Measurements from ENCODE around the gene NEGR1.
"Not testable (repeated sequence)": the region's sequence is repeated elsewhere in the genome, so short reads cannot be mapped to it uniquely, and the experiment has no call there.

The NEGR1 gene

DNA sequence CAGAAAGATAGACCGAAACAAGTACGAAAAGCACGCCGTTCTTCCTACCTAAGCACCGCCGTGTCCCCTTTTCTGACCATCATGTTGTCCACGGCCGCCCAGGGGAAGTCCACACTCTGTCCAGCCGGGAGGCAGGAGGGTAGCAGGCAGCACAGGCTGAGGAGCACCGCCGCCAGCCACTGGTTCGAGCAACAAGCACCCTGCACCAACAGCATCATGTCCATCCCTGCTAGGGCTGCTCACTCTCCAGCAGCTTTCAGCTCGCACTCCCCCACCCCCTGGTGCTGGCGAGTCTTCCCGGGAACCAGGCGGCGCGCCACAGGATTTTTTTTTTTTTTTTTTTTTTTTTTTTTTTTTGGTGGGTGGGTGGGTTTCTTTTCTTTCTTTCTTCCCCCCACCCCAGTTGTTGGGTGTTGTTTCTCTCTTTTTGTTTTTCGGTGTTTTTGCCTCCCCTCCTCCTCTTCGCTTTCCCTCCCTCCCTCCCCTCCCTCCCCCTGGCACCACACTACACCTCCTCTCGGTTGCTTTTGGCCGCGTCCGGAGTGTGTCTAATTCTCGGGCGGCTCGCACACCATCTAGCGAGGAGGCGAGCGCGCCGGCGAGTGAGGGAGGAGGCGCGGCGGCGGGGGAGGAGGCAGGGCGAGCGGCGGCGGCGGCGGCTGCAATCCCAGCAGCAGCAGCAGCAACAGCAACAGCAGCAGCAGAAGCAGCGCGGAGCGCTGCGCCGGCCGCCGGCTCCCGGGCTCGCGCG is at the start of gene NEGR1:
Gene NEGR1 (minus strand): TSS at position 269 of the 751 bp plus-strand sequence.
- DNase-seq: peak; percentile 95

DNA sequence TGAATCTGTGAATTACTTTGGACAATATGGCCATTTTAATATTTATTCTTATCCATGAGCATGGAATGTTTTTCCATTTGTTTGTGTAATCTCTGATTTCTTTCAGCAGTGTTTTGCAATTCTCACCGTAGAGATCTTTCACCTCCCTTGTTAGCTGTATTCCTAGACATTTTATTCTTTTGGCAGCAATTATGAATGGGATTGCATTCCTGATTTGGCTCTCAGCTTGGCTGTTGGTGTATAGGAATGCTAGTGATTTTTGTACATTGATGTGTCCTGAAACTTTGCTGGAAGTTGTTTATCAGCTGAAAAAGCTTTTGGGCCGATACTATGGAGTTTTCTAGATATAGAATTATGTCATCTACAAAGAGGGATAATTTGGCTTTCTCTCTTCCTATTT is 44.2 kb upstream of the NEGR1 start:
- no peak for DNase-seq

DNA sequence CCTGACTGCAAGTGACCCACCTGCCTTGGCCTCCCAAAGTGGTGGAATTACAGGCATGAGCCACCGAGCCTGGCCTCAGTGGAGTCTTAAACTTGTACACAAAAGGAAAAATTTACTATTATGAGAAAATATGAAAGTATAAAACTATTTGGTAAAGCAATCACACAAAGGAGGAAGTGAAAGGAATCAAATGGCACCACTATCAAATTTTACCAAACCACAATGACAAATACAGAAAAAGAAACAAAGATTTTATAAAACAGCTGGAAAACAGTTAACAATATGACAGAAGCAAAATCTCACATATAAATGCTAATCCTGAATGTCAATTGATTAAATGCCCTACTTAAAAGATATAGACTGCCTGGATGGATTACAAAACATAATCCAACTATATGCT is 42.1 kb upstream of the NEGR1 start:
- no peak for DNase-seq

DNA sequence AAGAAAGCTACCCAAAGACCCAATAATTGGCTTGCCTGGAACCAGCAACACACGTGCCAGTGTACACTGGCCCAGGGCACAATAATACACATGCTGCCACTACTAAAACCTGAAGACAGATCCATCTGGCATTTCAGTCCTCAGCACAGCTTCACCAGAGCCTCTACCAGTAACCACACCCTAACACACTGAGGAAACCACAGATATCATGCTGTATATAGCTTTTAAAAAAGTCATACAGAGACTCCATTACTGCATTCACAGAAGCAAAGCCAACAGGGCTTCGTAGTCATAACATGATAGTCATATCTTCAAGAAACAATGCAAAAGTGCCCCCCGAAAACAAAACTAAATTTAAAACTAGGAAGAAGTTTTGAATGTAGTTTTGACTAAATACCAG is 40.6 kb upstream of the NEGR1 start:
- DNase-seq: no peak

DNA sequence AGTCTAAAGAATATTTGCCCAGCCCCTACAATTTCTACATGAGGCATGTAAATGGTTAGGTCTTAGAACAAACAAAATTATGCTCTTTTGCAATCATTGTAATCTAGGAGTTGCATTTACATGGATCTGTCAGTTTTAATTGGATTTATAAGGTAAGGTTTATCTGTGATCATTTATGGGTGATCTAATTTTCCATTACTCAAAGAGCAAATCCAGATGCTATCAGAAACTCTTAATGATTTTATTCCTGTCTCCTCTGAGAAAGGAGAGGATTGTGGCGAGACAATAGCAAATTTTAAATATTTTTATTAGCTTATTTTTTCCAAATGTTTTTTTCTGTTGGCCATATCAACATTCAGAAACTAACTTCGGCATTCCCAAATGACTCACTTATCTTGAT is 14.2 kb upstream of the NEGR1 start:
- DNase-seq: no peak

DNA sequence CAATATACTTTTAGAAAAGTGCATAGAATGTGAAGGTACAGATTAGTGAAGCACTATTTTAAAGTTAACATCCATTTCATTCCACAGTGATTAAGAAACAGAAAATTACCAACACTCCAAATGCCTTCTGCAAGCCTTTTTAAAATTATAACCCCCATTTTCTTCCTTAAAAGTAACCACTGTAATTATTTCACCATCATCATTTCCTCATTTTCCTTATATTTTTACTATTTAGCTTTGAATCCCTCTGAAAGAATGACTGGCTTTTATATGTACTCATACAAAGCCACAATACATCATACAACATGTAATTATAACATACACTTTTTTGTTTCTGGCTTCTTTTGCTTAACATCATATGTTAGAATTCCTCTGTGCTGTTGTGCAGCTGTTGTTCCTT is 6.5 kb upstream of the NEGR1 start:
- DNase-seq: no peak

- DNase-seq: no peak
These were observed 4.1 kb upstream of the NEGR1 start for GRCh38 chr1:72286401-72286800.

DNA sequence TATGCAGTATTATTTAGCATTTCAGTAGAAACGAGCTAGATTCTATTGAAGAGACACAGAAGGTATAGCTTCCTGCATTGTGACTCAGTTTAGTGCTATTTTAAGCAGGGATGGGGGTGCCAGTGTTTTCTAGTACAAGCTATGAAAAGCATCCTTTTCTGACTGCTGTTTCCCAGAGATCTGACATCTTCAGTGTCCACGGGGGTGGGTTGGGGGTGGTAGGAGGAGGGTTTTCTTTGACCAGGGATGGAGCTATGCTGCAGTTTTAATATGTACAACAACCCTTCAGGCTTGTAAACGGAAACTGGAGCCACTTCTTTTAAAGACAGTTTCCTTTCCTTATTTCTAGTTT is 2.7 kb upstream of the NEGR1 start:
- DNase-seq: no peak

- peak; percentile 91 for DNase-seq
These were observed 2.2 kb upstream of the NEGR1 start for GRCh38 chr1:72284348-72285073.

DNA sequence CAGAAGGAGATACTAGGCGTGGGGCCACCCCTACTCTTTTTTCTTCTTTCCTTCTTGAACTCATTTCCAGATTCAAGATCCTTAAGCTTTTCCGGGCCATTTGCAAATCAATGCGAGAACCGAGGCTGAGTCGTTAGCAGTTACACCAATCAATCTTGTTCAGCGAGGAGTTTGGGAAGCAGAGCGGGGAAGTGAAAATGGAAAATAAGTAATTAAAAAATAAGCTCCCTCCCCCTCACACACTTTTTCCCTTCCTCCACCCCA is 1.7 kb upstream of the NEGR1 start:
- DNase-seq: no peak

DNA sequence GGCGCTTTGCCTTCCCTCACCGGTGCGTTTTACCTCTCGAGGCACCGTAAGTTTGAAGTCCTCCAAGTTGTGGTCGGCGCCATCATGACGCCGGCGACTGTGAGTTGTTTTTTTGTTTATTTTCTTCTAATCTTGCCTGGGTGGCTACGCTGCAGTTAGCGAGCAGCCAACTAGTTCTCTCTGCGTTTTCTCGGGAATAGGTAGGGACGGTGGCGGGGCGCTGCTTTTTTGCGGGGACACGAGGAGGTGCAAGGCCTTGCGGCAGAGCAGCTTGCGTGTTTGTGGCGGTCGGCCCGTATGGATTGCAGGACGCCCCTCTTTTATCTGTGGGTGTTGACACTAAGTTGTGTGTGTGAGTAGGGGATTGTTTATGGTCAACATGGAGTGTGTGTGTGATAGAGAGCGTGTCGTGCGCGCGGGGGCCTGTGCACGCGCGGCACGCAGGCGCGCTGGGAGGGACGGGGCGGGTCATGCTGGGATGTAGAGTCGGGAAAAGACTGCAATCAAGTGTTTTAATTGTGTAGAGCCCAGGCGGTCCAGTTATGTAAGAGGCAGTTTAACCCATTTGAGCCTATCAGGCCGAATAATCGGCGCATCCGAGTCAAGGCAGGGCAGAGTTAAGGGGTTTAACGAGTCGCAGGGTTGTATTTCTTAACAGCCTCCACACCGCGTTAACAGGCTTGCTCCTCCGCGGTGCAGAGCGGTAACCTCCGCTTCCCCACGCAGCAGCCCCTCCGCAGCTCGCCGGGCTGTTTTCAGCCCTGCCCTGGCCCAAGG is 1.2 kb upstream of the NEGR1 start:
- DNase-seq: peak; percentile 93

GRCh38 chr1:72283022-72283306 is 625 bp upstream of the NEGR1 start:
- DNase-seq: no peak

DNA sequence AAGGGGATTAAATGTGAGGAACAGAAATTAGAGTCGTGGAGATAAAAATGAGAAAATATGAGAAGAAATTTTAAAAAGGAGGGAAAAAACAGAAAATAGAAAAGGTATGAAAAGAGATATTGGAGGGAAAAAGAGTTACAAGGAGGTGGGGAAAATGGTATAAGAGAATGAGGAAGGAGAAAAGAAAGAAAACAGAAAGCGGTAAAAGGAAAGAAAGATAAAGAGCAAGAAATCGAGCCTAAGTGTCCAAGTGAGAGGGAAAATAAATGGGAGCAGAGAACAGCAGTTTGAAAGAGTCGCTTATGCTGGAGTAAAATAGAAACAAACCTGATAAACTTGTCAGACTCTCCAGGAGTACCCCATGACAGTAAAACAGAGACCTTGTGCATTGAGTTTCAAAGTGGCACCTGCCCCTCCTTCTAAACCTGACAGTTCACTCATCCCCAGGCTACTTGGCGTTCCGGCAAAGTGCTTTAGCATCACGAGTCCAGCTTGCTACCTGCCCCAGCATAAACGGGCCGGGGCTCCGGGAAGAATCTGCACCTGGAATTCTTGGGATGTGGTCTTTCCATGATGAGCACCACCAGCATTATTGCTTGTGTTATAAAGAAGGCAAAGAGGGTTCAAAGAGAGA is 585 bp downstream of the NEGR1 start:
- no peak for DNase-seq

DNA sequence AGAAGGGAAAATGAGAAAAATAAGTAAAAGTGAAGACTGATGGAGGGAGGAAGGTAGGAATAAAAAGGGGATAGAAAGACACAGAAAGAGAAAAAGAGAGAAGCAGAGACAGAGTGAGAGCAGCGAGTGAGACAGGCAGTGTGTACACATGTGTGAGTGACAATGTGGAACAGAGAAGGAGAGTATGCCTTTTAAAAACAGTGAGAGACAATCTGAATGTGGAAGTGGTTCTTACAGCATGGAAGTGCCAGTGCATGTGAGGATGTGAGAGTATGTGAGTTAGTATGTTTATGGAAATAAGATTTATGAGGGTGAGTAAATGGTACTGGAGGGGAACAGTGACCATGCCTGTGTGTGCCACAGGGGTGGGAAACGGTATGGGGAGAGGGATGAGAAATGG is 1.2 kb downstream of the NEGR1 start:
- no peak for DNase-seq

DNA sequence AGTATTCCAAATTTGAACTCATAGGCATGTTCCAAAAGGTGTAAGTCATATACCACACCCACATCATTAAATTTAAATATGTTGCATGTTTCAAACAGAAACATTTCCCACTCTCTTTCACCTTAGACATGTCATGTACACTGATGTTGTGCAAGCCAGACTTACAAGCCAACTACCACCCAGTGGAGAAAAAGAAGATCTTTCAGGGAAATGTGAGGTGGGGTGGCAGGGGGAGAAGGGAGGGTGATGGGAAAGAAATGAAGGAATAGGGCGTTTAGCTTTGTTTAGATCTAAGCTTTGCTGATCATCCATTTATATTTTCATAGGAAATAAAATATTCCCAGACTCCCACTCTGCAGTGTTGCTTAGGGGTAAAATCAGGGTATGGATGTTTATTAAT is 1.6 kb downstream of the NEGR1 start:
- no peak for DNase-seq

DNA sequence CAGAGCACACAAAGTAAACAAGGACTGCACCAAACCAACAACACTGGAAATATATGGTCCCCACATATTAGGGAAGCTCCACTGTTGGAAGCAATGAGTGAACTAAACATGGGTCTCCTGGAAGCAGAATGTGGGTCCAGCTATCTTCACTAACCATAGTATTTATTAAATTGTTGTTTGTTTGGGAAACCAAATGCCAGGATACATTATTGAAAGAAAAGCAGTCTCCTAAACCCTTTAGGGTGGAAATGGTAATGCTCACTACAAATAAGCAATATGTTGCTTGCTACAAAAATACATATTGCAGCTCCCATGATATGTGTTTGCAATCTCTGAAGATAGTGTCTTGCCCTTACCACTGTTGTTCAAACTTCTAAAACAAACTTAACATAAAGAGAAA is 2.2 kb downstream of the NEGR1 start:
- DNase-seq: no peak

DNA sequence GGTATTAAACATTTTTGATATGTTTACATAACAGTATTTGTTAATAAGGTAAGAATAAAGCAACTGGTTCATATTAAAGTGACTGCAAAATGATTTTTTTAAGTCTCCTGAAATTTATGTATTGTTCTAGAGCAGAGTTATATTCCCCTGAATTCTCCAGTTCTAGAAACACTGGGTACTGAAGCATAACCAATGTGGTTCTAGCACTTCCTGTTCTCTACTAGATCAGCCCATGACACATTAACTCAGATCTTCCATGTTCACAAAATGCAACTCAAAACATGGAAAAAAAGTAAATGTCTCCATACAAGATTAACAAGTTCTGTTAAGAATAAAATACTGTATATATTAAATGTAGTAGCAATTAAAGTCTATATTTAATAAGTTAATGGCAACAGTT is 3.9 kb downstream of the NEGR1 start:
- no peak for DNase-seq

- DNase-seq: no peak
These were observed 10.7 kb downstream of the NEGR1 start for GRCh38 chr1:72271555-72272085.

DNA sequence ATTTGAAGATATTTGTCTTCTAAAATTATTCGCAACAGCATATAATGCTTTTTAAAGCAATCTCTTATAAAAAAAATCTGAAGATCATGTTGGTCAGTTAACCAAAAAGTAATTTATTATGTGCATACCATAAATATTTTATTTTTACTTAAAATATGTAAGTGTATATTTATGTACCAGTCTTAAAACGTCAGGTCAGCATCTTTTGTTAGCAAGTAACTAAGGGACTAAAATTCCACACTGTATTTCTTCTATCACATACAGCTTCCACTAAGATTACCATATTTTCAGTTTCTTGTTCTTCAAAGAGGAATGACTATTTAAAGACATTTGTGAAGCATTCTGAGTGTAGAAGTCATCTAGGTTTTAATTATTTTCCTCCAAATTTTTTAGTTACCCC is 19.6 kb downstream of the NEGR1 start:
- DNase-seq: no peak

DNA sequence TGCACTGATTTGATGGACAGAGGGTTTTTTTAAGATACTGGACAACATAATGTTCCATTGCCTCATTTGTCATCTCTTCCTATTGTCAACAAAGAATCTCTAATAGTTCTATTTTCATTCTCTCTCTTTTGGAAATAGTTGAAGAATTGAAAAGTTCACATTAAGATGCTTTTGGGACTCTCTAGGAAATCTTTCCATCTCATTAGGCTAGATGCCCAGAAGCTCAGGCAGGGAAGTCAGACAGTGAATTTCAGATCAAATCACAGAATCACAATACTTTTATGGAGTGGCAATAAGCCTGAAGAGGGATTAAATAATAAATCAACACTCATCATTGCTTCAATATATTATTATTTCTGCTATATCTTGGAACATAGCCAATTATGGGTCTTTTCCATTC is 29.2 kb downstream of the NEGR1 start:
- DNase-seq: no peak

DNA sequence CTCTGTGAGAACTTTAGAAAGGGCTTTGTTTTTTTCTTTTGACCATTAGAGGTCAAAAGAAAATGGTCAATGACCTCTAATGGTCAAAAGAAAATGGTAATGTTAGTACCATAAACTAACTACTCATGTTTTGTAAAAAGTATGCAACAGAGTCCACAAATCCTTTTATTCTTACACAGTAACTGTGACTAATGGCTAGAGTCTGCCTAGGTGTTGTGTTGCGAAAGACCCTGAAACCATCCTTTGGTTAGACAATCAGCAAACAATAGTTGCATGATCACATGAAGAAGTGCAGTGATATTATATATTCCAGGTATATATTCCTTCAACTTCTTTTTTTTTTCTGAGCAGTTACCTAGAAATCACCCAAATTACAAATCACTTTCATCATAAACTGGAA is 40.9 kb downstream of the NEGR1 start:
- no peak for DNase-seq

- DNase-seq: not testable (repeated sequence)
These were observed 46.4 kb downstream of the NEGR1 start for GRCh38 chr1:72235931-72236330.

DNA sequence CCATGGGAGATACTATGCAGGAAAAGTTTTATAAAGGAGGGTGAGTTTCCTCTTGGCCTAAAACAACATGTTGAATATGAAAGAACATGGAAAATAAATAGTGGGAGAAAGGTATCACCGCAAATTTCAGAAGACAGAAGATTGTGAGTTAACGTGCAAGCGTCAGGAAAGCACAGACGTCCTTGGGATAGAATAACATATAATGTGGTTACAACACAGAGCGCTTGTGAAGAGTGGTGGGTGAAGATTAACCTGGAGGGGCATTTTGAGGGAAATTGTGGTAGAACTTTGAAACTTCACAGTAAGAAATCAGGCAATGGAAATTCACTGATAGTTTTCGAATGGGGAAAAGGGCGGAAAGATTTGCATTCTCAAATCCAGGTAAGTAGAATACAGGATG is 47.3 kb downstream of the NEGR1 start:
- no peak for DNase-seq

DNA sequence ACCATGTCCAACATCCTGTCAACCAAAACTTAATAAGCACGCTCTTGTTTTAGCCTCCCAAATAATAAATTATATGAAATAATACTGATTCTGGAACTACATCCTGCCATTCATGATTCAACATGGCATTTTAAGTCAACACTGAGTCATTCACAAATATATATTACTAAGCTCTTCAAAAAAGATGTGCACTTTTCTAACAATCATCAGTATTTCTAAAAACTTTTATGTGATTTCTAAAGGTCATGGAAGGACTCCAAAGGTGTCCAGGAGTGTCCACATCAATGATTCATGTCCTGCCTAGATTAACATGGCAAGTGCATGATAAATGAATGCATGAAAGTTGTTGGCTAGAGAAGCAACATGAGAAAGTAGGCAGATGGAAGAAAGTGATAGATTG is 51.6 kb downstream of the NEGR1 start:
- no peak for DNase-seq

Measured in eye (tissue), 1 donor.